GM13976 (cell line): ENCODE data around the gene GLIS1.
A peak's percentile ranks its signal among the peaks of the same experiment; 100 is the strongest.

ENCODE experiments used
- DNase-seq: peaks from one replicate; pipeline ENCODE4 v3.0.0; 2012; ENCODE audit warnings: low spot score
- in situ Hi-C: fragments of 300-500 bp; cut with MboI; formaldehyde crosslinking; loops from one replicate; pipeline ENCODE4 v1.12.0; 2022; ENCODE audit warnings: low sequenced_read_pairs, mixed read lengths, inconsistent platforms; ENCODE audit not compliant: unreplicated experiment
- TF ChIP-seq, protein P1 (sequence below): IDR thresholded peaks from 2 replicates; pipeline ENCODE4 v1.5.1; 2012; ENCODE audit warnings: borderline replicate concordance, mild to moderate bottlenecking; ENCODE audit not compliant: insufficient read depth; ENCODE audit errors: extremely low read depth, missing control alignments, control extremely low read depth

GLIS1 gene

DNA sequence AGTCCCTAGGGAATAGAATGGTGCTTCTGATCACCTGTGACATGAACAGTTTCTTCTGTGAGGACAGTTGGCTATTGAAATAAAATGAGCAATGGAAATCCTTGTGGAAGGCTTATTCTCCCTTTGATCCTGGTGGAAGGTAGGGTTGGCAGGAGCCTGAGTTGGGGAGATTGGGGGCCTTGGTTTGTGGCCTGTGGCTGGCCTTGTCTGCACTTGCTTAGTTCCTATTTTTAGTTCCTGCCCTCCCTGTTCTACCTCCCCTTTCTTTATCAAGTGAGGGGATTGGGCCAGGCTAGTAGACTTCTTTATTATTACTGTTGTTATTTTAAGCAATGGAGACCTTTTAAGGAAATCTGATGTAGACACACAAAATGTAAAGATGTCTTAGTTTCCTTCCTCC lies 271.6 kb downstream of the GLIS1 start:
- no peak for DNase-seq
- in situ Hi-C loops, result no loop called here
- TF ChIP-seq, protein P1, sequence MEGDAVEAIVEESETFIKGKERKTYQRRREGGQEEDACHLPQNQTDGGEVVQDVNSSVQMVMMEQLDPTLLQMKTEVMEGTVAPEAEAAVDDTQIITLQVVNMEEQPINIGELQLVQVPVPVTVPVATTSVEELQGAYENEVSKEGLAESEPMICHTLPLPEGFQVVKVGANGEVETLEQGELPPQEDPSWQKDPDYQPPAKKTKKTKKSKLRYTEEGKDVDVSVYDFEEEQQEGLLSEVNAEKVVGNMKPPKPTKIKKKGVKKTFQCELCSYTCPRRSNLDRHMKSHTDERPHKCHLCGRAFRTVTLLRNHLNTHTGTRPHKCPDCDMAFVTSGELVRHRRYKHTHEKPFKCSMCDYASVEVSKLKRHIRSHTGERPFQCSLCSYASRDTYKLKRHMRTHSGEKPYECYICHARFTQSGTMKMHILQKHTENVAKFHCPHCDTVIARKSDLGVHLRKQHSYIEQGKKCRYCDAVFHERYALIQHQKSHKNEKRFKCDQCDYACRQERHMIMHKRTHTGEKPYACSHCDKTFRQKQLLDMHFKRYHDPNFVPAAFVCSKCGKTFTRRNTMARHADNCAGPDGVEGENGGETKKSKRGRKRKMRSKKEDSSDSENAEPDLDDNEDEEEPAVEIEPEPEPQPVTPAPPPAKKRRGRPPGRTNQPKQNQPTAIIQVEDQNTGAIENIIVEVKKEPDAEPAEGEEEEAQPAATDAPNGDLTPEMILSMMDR, result no peak

DNA sequence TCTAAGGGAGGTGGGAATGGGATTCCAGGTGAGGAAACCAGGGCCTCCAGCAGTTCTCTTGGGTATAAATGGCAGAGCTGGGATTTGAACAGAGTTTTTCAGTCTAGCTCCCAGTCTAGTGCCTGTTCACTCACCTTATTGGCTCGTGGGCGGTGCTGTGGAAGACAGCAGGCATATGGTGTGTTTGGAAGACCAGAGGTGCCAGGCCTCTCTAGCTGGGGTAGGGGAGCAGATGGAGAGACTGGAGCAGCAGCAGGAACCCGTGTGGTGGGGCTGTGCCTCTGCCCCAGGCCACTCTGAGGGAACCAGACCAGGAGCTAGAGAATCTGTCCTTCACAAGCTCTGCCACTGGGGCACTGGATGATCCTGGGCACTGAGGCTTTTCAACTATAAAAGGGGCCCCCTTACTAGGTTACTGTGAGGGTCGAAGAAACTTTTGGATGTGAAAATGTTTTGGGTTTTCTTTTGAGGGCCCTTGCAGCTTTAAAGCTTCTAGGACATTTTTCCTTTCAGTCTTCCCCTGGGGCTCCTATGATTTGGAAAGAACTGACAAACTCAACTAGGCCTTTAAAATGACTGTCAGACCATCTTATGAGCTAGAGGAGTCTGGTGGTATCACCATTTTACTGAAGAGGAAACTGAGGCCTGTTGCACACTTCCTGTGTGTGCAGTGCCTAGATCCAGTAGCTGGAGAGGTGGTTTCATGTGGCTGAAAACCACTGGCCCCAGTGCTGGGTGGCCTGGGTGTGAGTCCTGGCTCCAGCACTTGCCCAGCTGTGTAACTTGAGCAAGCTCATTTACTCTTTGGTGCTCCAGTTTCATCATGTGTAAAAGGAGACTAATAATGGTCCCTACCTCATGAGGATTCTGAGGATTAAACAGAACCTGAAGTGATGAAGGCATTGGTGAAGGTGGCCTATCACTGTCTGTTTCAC lies 273.7 kb downstream of the GLIS1 start:
- DNase-seq, result no peak
- TF ChIP-seq, protein P1, result no peak
- in situ Hi-C loops, result no loop called here

DNA sequence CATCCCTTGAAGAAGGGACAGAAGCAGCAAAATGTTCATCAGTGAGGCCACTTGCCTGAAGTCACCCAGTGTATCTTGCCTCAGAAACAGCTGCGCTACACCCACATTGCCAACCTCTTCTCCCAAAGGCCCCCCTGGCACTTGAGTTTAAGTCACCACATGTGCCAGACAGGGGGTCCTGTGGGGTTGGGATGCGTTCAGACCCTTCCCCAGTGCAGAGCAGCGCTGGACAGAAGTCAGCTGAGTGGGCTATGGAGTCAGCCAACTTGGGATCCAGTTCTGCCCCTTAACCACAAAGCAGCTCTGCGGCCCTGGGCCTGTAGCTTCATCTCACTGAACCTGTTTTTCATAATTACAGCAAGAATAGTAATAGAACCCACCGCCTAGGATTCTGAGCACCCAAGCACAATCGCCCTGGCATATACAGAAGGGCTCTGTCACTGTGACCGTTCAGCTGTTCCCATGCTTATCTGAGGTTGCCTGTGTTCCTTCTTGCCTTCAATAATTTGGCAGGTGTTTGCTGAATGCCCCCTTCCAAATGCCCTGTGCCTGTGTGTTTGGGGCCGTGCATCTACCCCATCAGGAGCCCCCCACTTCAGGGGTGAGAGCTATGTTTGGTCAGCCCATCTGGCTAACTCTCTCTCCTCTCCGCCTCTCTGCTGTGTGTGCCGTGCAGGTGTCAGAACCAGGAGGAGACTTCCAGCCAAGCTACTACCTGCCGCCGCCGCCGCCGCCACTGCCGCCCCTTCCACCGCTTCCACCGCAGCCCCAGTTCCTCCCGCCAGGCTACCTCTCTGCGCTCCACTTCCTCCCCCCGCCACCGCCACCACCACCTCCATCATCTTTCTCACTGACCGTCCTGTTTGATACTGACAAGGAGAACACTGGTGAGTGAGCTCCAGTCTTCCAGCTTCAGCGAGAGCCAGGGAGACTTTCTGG lies 274.7 kb downstream of the GLIS1 start:
- TF ChIP-seq, protein P1, result no peak
- in situ Hi-C loops, result no loop called here
- no peak for DNase-seq

DNA sequence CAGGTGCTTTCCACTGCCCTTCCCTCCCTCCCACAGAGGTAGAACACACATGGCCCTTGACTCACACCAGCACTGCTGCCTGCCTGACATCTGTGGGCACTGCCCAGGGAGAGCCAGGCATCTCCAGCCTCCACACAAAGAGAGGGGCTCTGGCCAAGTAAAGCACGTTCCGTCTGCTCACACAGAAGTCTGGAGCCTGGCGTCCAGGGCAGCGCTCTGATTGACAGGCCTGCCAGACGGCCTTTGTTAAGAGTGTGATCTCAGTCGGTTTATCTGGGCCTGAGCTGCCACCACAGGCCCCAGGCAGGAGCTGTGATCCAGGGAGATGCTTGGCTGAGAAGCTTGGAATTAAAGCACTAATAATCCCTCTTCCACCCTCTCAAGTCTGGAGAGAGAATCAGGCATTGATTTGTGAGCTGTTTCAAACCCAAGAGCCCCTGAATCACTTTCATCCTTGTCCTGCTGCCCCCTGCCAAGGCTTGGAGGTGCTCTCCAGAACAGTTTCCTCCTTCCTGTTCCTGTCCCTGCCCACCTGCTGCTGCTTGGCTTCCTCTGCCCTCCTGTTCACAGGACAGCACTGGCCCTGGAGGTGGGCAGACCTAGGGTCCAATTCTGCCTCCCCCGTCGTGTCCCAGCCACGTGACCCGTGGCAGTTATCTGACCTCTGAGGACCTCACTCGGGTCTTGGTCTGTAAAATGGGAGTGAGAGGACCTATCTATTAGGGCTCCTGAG lies 276.0 kb downstream of the GLIS1 start:
- in situ Hi-C loops, result no loop called here
- DNase-seq, result peak; percentile 16

DNA sequence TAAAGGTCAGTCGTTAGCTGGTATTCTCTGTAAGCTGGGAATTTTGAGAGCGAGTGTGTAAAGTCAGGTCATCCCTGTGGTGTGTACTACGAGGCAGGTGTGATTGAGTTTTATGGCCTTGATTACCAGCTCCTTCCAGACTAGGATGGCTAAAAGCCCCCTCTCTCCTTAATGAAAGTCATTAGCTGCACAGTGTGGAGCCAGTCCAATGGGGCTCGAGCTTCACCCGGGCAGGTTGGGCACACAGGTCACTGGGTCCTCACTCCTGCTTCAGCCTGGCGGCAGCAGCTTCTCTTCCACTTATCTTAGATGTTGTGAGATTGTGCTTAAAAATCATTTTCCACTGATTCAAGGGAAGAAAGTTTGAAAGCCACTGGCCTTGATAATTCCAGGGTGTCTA lies 276.8 kb downstream of the GLIS1 start:
- TF ChIP-seq, protein P1, result no peak
- no peak for DNase-seq
- in situ Hi-C loops, result no loop called here

More for the DNA sequence above, 276.0 kb downstream of the GLIS1 start:
- TF ChIP-seq, protein P1, result no peak

DNA sequence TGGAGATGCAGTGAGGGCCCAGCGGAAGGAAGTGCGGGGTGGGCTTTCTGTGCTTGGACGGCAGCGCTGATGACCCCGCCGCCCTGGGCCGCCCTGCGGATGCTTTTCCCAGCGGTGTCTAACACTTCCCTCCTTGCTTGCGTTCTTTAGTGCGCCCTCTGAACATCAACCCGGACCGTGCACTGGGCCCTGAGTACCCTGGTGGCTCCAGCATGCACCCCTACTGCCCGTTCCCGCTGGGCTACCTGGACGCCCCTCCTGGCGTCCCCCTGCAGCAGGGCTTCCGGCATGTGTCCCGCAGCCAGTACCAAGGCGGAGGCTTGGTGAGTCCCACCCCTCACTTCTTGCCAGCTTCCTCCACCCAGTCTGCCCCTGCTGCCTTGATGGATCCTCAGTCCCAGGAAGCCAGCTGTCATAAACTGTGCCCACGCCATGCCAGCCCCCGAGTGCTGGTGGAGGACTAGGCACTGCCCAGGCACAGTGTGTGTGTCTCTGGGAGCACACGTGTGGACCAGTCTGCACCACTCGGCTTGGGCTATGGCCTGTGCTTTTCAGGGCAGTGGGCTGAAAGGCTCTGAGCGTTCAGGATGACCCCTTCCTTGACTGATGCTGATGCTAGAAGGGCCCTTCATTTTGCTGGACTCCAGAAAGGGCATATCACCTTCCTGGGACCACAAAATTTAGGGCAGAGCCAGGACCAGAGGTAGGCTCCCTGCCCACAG lies 277.5 kb downstream of the GLIS1 start:
- in situ Hi-C loops, result no loop called here
- TF ChIP-seq, protein P1, result no peak
- no peak for DNase-seq
